Suppressor macrophage (primary cell): ENCODE data around the gene SLC66A2.

Source experiments
- DNase-seq, 4 experiments: peaks; one replicate each; pipeline ENCODE4 v3.0.0-alpha.2; 2020 to 2022

Gene SLC66A2

DNA sequence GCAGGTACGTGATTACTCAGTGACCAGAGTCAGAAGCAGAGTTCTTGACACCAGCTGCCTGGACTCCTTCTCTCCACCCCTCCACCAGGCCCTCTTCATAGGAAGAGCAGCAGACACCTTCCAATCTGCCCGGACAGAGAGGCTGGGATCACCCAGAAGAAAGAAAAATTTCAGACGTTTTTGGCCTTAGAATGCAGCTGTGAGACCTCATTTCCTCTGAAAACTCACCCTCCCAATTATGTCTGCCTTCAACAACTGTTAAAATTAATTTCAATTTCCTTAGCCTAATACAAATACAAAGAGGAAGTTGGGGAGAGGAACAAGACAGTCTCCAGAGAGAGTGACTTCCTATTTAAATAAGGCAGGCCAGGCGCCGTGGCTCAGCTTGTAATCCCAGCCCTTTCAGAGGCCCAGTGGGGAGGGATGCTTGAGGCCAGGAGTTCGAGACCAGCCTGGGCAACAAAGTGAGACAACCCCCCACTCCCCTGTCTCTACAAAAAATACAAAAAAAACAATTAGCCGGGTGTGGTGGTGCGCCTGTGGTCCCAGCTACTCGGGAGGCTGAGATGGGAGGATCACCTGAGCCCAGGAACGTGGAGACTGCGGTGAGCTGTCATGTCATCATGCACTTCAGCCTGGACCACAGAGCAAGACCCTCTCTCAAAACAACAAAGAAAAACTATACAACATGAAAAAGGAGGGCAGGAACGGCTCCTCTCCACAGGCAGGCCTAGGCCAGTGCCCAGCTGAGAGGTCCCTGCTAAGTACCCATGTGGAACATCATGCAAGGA, 1.6 kb downstream of the SLC66A2 start:
- peak; percentile 87 to 94 (median 92) for DNase-seq

- no peak for DNase-seq
Observed at GRCh38 chr18:79948719-79949411, 2.6 kb downstream of the SLC66A2 start.

GRCh38 chr18:79947881-79948610, 3.4 kb downstream of the SLC66A2 start:
- DNase-seq, result no peak

- DNase-seq, result no peak
Observed at GRCh38 chr18:79947054-79947755, 4.2 kb downstream of the SLC66A2 start.

DNA sequence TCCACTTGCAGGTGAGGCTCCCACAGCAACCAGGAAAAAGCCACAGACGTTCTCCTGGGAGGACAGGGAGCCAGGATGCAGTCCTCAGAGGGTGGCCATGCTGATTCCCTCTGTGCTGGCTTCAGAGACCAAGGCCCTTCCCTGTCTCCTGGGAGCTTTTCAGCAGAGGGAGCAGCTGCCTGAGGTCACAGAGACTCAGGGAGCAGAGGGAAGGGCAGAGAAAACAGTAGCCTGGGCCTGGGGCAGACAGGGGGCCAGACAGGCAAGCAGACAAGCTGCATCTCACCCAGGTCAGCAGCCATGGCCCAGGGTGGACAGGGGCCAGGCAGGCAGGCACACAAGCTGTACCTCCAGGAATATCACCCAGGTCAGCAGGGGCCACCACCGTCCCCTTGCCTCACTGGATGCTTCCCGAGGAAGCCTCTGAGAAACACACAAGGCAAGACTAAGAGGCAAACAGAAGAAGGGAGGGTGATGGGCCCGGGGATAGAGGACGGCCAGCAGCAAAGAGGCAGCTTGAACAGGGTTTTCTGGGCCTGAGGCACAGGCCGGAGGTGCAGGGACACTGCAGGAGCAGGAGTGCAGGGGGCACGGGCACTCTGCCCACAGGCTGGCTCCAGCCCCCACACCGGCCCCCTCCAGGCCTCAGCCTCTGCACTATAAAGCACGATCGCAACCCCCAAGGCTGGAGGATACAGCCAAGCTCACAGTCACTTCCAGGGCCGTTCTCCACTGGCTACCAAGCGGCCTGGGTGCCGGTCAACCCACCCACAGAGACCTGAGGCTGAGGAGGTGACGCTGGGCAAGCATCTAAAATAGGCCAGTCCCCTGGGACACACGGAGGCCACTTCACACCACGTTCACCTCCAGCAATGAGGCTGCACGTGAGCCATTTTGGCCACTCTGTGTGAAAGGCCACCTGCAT, 6.1 kb downstream of the SLC66A2 start:
- DNase-seq, result no peak

- no peak for DNase-seq
Observed at GRCh38 chr18:79944746-79945117, 6.7 kb downstream of the SLC66A2 start.

GRCh38 chr18:79944126-79944731, 7.2 kb downstream of the SLC66A2 start:
- DNase-seq, result peak in 2 of 4 experiments; percentile 22 to 31

- no peak for DNase-seq
Observed at GRCh38 chr18:79943608-79944125, 7.8 kb downstream of the SLC66A2 start.

DNA sequence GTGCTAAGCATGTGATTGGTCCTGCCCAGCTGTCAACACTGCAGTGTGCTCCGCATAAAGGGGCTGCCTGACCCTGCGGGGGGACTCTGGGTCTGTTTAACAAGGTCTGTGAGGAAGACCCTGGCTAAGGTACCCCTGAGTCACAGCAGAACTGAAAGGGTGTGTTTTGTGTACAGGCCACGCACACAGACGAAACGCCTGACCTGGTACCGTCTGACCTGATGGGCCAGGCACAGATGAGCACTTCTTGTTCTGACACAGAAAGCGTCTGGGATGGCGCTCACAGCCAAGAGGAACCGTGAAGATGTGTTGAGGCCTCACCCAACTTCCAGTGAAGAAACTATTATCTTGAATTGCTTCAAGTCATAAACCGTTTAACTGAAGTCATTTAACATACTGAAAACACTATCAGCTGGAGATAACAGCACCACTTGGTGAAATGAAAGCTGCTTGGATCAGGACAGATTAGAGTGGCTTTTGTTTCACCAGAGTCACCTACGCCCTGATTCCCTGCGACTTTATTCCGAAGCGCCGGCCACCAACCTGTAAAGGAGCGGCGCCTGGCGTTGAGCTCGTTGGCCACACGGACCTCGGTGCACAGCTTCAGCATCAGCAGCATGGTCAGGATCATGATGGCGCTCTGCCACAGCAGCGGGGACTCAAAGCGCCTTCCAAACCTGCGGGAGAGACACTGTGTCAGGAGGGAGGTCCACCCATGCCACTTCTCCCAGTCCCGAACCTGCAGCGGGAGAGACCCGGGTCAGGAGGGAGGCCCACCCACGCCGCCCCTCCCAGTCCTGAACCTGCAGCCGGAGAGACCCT, 8.5 kb downstream of the SLC66A2 start:
- DNase-seq, result no peak

DNA sequence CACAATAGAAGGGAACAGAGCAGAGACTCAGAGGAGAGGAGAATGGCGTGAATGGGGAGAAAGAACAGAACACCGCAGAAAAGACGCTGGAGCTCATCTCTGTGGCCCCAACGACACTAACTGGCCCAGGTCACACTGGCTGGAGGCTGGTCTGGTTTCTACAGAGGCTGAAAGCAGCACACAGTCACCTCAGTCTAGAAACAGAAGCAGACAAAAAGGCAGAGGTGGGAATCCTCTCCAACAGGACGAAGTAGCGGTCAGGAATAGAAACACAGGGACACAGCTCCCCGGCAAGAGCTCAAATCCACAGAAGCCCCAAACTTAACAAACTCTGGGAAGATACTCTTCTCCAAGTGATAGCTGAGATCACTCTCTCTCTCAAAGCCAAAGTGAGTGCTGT, 9.2 kb downstream of the SLC66A2 start:
- DNase-seq, result no peak

DNA sequence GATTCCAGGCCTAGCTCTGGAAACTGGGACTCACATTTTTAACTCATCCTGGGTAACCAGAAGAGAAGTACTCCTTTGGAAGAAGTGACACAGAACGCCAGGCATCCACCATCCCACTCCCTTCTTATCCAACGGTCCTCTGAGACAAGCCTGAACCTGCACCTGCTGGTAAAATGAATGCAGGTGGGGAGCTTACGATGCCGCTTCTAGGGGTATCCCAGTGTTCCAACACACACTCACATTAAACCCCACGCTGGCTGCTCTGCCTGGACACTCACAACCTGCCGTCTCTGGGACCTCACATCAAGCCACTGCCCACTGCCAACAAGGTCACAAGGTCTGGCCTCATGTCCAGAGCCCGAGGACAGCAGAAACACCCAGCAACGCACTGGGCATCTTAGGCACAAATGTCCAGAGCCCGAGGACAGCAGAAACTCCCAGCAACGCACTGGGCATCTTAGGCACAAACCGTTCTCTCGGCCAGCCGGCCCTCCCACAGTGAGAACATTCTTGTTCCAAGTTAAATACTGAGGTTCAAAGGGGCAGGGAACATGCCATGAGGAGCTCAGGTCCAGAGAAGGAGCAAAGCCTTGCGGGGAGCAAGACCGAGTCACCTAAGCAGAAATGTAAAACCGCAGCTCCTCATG, 9.9 kb downstream of the SLC66A2 start:
- DNase-seq, result no peak

GRCh38 chr18:79940814-79941472, 10.5 kb downstream of the SLC66A2 start:
- DNase-seq, result no peak

- DNase-seq, result no peak
Observed at GRCh38 chr18:79940126-79940813, 11.2 kb downstream of the SLC66A2 start.

- no peak for DNase-seq
Observed at GRCh38 chr18:79939096-79939495, 12.4 kb downstream of the SLC66A2 start.

GRCh38 chr18:79938196-79938595, 13.3 kb downstream of the SLC66A2 start:
- no peak for DNase-seq

DNA sequence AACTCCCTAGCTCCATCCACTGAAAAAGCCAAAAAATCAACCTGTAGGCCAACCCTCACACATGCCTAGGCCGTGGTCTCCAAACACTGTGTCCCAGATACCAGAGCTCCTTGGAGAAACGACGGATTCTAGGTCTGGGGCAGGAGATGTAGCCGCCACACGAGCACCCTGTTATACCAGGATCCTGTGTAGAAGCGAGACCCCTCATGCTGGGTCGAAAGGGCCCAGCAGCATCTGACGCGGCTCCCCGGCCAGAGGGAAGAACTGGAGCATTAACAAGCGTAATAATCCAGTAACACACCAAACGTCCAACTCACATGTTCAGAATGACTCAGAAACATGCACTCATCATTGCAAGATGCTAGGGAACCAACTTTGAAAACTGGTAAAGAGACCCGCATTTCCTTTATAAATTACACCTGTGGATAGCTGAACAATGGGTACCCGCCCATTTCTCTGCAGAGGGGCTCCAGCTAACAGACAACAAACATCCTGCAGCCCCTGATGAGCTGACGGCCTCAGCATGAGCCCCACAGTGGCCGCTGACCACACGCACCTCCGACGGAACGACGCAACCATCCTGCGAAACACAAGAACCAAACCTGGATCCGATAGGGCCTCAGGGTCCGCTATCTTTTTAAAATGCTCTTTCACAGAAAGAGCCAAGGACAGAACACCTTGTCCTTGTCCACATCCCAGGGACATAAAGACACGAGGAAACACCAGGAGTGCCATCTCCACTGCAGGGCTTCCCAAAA, 14.2 kb downstream of the SLC66A2 start:
- DNase-seq, result no peak

DNA sequence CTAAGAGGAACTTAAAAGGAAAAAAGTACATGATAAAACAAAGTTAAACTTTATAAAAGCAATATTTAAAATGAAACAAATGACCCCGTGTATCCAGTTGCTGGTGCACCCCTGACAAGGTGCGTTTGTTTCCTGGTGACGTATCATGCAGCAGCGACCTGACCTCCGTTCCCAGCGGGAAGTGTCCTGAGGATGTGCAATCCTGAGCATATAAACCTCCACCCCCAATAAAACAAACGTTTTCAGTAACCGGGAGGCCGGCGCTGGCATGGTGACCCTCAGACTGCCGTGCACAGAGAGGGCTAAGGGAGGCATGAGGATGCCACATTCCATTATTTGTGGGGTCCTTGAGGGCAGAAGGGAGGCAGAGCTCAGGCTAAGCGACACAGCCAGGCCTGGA, 14.8 kb downstream of the SLC66A2 start:
- DNase-seq, result no peak

DNA sequence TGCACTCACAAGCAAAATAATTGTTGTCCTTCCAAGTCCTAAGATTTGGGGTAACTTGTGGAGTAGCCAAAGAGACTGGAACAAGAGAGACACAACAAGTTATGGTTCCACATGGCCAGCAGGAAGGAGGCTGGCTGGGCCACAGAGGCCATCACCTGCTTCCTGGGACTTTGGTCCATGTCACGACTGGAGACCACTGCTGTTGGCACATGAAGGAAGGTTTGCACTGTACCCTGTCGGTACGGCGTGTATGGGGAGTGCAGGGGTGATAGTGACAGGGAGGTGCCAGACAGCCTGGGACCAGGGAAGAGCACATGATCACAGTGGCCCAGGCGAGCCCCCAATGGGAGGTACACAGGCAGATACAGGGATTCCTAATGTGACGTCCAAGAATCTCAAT, 15.5 kb downstream of the SLC66A2 start:
- DNase-seq, result no peak
